Panc1 (cell line): ENCODE measurements around the gene RPGR. TPM values are rescaled to one million over a fixed set of nuclear protein-coding genes. Genes with fewer than 3 reads are reported as not detected.

Source experiments
- total RNA-seq: library from RNA; stranded (reverse); gene quantifications from one replicate; pipeline ENCODE4 v1.2.1, GENCODE V29; 2021; ENCODE audit not compliant: unreplicated experiment

Gene RPGR
- total RNA-seq, 1 experiment from 2014 or later, result 4.0 TPM

Other genes with a start within 250 kb of the RPGR start
- gene SRPX, start 106.6 kb downstream of the RPGR start, total RNA-seq, result 0.23 TPM
- gene OTC, start 25.1 kb upstream of the RPGR start, total RNA-seq, result not detected
- 0.13 TPM for gene TSPAN7, start 234.0 kb upstream of the RPGR start, total RNA-seq